PC-9 (cell line): ENCODE measurements around the gene VAT1L.

ENCODE experiments used
- CTCF ChIP-seq: fragments of 200-600 bp; sonication (generic); conservative IDR thresholded peaks from 2 replicates; pipeline ENCODE4 v1.6.1; 2017; ENCODE audit warnings: mixed run types, antibody characterized with exemption, mild to moderate bottlenecking, moderate library complexity
- EZH2 ChIP-seq: fragments of 200-600 bp; sonication (generic); IDR thresholded peaks from 2 replicates; pipeline ENCODE4 v1.8.0; 2017; ENCODE audit warnings: antibody characterized with exemption, low read depth

DNA sequence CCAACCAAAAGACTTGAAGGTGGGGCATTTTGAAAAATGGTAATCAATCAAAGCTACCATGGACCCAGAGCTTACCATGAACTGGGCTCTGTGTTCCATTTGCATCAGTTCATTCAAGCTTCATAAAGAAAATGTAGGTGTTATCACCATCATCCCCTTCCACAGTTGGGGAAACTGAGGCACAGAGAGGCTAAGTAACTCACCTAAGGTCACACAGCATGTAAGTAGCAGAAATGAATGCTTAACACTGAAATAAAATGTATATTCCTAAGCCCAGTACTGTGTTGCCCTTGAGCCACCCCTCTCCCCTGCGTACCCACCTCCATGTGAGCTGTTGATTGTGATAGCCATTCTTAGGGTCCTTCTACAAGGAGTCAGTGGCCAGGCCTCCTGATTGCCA lies 83.6 kb downstream of the VAT1L start:
- TF ChIP-seq CTCF (no peak), EZH2 (no peak)
